Sigmoid colon (tissue), 7 donors: ENCODE results near the gene CDC14B. TPM values are rescaled to one million over a fixed set of nuclear protein-coding genes. Genes with fewer than 3 reads are reported as not detected.

ENCODE experiments used
- DNase-seq: peaks from one replicate; pipeline ENCODE4 v3.0.0-alpha.2; 2019
- H3K27ac ChIP-seq, 4 donors: fragments of 200-600 bp; sonication (generic); one replicate each; pipeline ENCODE4 v1.5.1; 2016 to 2019; ENCODE audit warnings: mild to moderate bottlenecking in 1 of 4
- H3K27me3 ChIP-seq, 3 donors: fragments of 200-600 bp; sonication (generic); one replicate each; pipeline ENCODE4 v1.5.1; 2019; ENCODE audit warnings: mild to moderate bottlenecking in 1 of 3
- H3K36me3 ChIP-seq, 4 donors: fragments of 200-600 bp; sonication (generic); one replicate each; pipeline ENCODE4 v1.5.1; 2016 to 2019
- H3K4me1 ChIP-seq, 4 donors: fragments of 200-600 bp; sonication (generic); one replicate each; pipeline ENCODE4 v1.5.1; 2017 to 2019
- H3K4me3 ChIP-seq, 4 donors: fragments of 200-600 bp; sonication (generic); one replicate each; pipeline ENCODE4 v1.5.1; 2017 to 2019; ENCODE audit warnings: mild to moderate bottlenecking in 2 of 4, moderate library complexity in 1 of 4
- H3K9me3 ChIP-seq, 4 donors: fragments of 200-600 bp in 3 of 4; sonication (generic) in 3 of 4; one replicate each; pipeline versions ENCODE4 v1.5.1 to v1.6.1; 2013 to 2019
- CTCF ChIP-seq, 4 experiments: fragments of 450-650 bp in 3 of 4; fragments of 200-600 bp in 1 of 4; IDR thresholded peaks; one replicate each; pipeline ENCODE4 v1.5.1; 2016 to 2019; ENCODE audit warnings: antibody characterized with exemption in 4 of 4, mild to moderate bottlenecking in 3 of 4, moderate library complexity in 2 of 4
- EP300 ChIP-seq, 4 donors: sonication (generic); formaldehyde crosslinking; IDR thresholded peaks; one replicate each; pipeline ENCODE4 v1.6.1; 2017; ENCODE audit warnings: antibody characterized with exemption in 4 of 4
- POLR2A ChIP-seq, 2 donors: fragments of 450-650 bp; IDR thresholded peaks; one replicate each; pipeline ENCODE4 v1.6.1; 2016; ENCODE audit warnings: antibody characterized with exemption in 2 of 2, mild to moderate bottlenecking in 2 of 2, moderate library complexity in 2 of 2
- POLR2AphosphoS5 ChIP-seq, 4 donors: sonication (generic); formaldehyde crosslinking; IDR thresholded peaks; one replicate each; pipeline ENCODE4 v1.6.1; 2017; ENCODE audit warnings: antibody characterized with exemption in 4 of 4
- WGBS, 2 donors: extraction: QIAGEN DNeasy Blood & Tissue Kit; methylation state at CpG; one replicate each; pipeline ENCODE4 v1.1.7; 2013; 5-methylcytosine and 5-hydroxymethylcytosine counted together
- intact Hi-C: fragments of 100-400 bp; cut with DNase I; formaldehyde crosslinking; loops from one replicate; pipeline ENCODE4 v1.15.1; 2023
- polyA plus RNA-seq, 3 donors: library from polyadenylated mRNA; stranded (reverse); fragments of 200-250 nt; gene quantifications; one replicate each; pipeline ENCODE4 v1.2.3, GENCODE V29; 2013
- total RNA-seq, 4 donors: library from RNA; depleted of rRNA; stranded (reverse); fragments of >200 nt; gene quantifications; one replicate each; pipeline ENCODE4 v1.1.0, GENCODE V29; 2016
- donor health status: healthy with polysubstance abuse.
- donor health status: Bipolar disorder and iron deficiency.
- donor health status: healthy.

CDC14B gene
- total and polyA plus RNA-seq, 7 donors = 5.6 to 35.7 (median 12.5) TPM

DNA sequence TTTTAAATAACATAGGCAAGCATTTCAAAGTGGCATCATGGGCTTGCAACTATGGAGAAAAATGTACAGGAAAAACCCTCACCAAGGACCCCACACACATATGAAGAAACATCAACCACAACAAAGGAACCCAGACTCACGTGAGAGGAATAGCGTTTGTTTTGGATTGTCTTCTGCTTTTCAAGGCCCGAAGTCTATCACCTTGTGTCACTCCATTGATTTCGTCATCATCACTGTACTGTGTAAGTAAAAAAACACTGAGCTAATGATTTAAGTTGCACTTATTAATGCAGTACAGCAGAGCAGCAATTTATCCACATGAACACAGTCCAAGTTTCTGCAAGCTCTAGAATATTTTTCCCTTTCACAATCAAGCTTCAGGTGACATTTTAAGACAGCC is 97.3 kb downstream of the CDC14B start:
- Histone ChIP-seq H3K36me3 (peaks cover 0 to 26% (median 2%) of the 10 kb centered on the region in 4 donors), H3K9me3 (no peaks in the 10 kb centered on the region), H3K27me3 (no peaks in the 10 kb centered on the region), H3K4me1 (no peaks in the 10 kb centered on the region), H3K27ac (no peak overlapping the region), H3K4me3 (no peak overlapping the region)
- TF ChIP-seq POLR2AphosphoS5 (IDR thresholded peaks at IDR 0.05) (no peak), POLR2A (IDR thresholded peaks at IDR 0.05) (no peak), CTCF (IDR thresholded peaks at IDR 0.05) (no peak), EP300 (IDR thresholded peaks at IDR 0.05) (no peak)
- DNase-seq = no peak
- intact Hi-C loops = no loop called here
- 66 to 88% methylated on average over 4 of the region's 4 CpGs for WGBS, 2 donors

- no peak overlapping the region for H3K4me3 ChIP-seq
- peaks cover 0 to 30% (median 2%) of the 10 kb centered on the region in 4 donors for H3K36me3 ChIP-seq
- H3K27ac ChIP-seq = no peak overlapping the region
- intact Hi-C loops = no loop called here
- H3K4me1 ChIP-seq = peaks cover 0 to 10% (median 0%) of the 10 kb centered on the region in 4 donors
- 85 to 94% methylated on average over 2 of the region's 2 CpGs for WGBS, 2 donors
- H3K9me3 ChIP-seq = no peaks in the 10 kb centered on the region
- TF ChIP-seq CTCF (IDR thresholded peaks at IDR 0.05) (no peak), POLR2A (IDR thresholded peaks at IDR 0.05) (no peak), POLR2AphosphoS5 (IDR thresholded peaks at IDR 0.05) (no peak), EP300 (IDR thresholded peaks at IDR 0.05) (no peak)
- DNase-seq = no peak
- H3K27me3 ChIP-seq = no peaks in the 10 kb centered on the region
Observed at GRCh38 chr9:96519787-96520186, 99.9 kb downstream of the CDC14B start.

- intact Hi-C loops = no loop called here
- Histone ChIP-seq H3K4me3 (no peak overlapping the region), H3K36me3 (peaks cover 0 to 37% (median 2%) of the 10 kb centered on the region in 4 donors), H3K9me3 (no peaks in the 10 kb centered on the region), H3K27ac (no peak overlapping the region), H3K4me1 (peaks cover 0 to 12% (median 0%) of the 10 kb centered on the region in 4 donors), H3K27me3 (no peaks in the 10 kb centered on the region)
- WGBS, 2 donors = 93 to 95% methylated on average over 7 of the region's 7 CpGs
- DNase-seq = no peak
- TF ChIP-seq CTCF (IDR thresholded peaks at IDR 0.05) = no peak
- TF ChIP-seq EP300 (IDR thresholded peaks at IDR 0.05) = no peak
- no peak for TF ChIP-seq POLR2A (IDR thresholded peaks at IDR 0.05)
- no peak for TF ChIP-seq POLR2AphosphoS5 (IDR thresholded peaks at IDR 0.05)
Observed at GRCh38 chr9:96519095-96519494, 100.5 kb downstream of the CDC14B start.

- no peak overlapping the region for H3K4me3 ChIP-seq
- whole genome bisulfite sequencing, 2 donors = 75 to 82% methylated on average over 5 of the region's 5 CpGs
- intact Hi-C loops = no loop called here
- no peak for DNase-seq
- H3K36me3 ChIP-seq = peaks cover 0 to 30% (median 4%) of the 10 kb centered on the region in 4 donors
- peaks cover 0 to 12% (median 0%) of the 10 kb centered on the region in 4 donors for H3K4me1 ChIP-seq
- no peaks in the 10 kb centered on the region for H3K27me3 ChIP-seq
- TF ChIP-seq CTCF (IDR thresholded peaks at IDR 0.05) = no peak
- no peak for TF ChIP-seq EP300 (IDR thresholded peaks at IDR 0.05)
- no peak for TF ChIP-seq POLR2AphosphoS5 (IDR thresholded peaks at IDR 0.05)
- no peak for TF ChIP-seq POLR2A (IDR thresholded peaks at IDR 0.05)
- H3K27ac ChIP-seq = peak overlapping the region in 3 of 4 donors; percentile 31 to 75 (median 40)
- H3K9me3 ChIP-seq = no peaks in the 10 kb centered on the region
Observed at GRCh38 chr9:96515621-96516470, 103.8 kb downstream of the CDC14B start.
